Left lung (tissue), 10 donors: ENCODE data around the gene UBE2R2. TPM values are rescaled to one million over a fixed set of nuclear protein-coding genes. Genes with fewer than 3 reads are reported as not detected.

Experiments used
- ATAC-seq: fragments of 200-7000 bp; cut with Tn5 transposase; one replicate; pipeline ENCODE4 v1.9.1; 2020; ENCODE audit warnings: moderate library complexity
- DNase-seq, 4 donors: peaks; one replicate each; pipeline ENCODE4 v3.0.0-alpha.2; 2013 to 2020
- H3K27ac ChIP-seq, 2 donors: fragments of 200-600 bp; sonication (generic) in 1 of 2; one replicate each; pipeline versions ENCODE4 v1.5.0 to v1.8.0; 2020 to 2021
- H3K27me3 ChIP-seq, 2 donors: fragments of 200-600 bp; sonication (generic) in 1 of 2; one replicate each; pipeline versions ENCODE4 v1.5.0 to v1.8.0; 2020 to 2021
- H3K36me3 ChIP-seq, 2 donors: fragments of 200-600 bp; sonication (generic) in 1 of 2; one replicate each; pipeline versions ENCODE4 v1.5.0 to v1.8.0; 2020 to 2021
- H3K4me1 ChIP-seq, 2 donors: fragments of 200-600 bp; one replicate each; pipeline ENCODE4 v1.8.0; 2021
- H3K4me3 ChIP-seq, 2 donors: fragments of 200-600 bp; sonication (generic) in 1 of 2; one replicate each; pipeline versions ENCODE4 v1.5.0 to v1.8.0; 2020 to 2021; ENCODE audit warnings: mild to moderate bottlenecking in 1 of 2
- H3K9me3 ChIP-seq, 2 donors: fragments of 200-600 bp; sonication (generic) in 1 of 2; one replicate each; pipeline versions ENCODE4 v1.5.0 to v1.8.0; 2020 to 2021
- CTCF ChIP-seq, 2 donors: fragments of 200-600 bp; sonication (generic) in 1 of 2; IDR thresholded peaks; one replicate each; pipeline versions ENCODE4 v1.5.0 to v1.8.0; 2021; ENCODE audit warnings: antibody characterized with exemption in 2 of 2
- intact Hi-C, 2 donors: fragments of 100-400 bp; cut with DNase I; formaldehyde crosslinking; loops; one replicate each; pipeline versions ENCODE4 v1.11.2 to v1.14.2; 2022
- polyA plus RNA-seq, 6 donors: library from polyadenylated mRNA; unstranded; fragments of 120-200 nt; gene quantifications; one replicate each; pipeline ENCODE4 v1.2.1, GENCODE V29; 2013; ENCODE audit not compliant: insufficient read length in 6 of 6
- total RNA-seq, 2 donors: library from RNA; stranded (reverse); fragmentation: NEBNext Ultra II Directional; extraction: Animal tissue kit (Norgen Biotek cat#: 25700); gene quantifications; one replicate each; pipeline ENCODE4 v1.2.1, GENCODE V29; 2021
- donor health status: DM: no; HTN: yes; CAD: no.
- donor health status: DM: no; HTN: no; CAD: no.

UBE2R2 gene
- total and polyA plus RNA-seq, 8 donors = 34.0 to 60.6 (median 56.7) TPM

GRCh38 chr9:33926746-33927485 is 110.0 kb downstream of the UBE2R2 start:
- DNase-seq = no peak
- H3K9me3 ChIP-seq = no peaks in the 10 kb centered on the region
- H3K36me3 ChIP-seq = peaks cover 0 to 87% of the 10 kb centered on the region in 2 donors
- H3K27ac ChIP-seq = no peak overlapping the region
- no peak for ATAC-seq
- no peaks in the 10 kb centered on the region for H3K27me3 ChIP-seq
- no peaks in the 10 kb centered on the region for H3K4me1 ChIP-seq
- no peak for TF ChIP-seq CTCF (IDR thresholded peaks at IDR 0.05)
- intact Hi-C loops = loop anchor here in 1 of 2 donors (10.0 kb wide), 1 partner anchor 148 kb away; no protein-coding TSS in a partner anchor
- no peak overlapping the region for H3K4me3 ChIP-seq

DNA sequence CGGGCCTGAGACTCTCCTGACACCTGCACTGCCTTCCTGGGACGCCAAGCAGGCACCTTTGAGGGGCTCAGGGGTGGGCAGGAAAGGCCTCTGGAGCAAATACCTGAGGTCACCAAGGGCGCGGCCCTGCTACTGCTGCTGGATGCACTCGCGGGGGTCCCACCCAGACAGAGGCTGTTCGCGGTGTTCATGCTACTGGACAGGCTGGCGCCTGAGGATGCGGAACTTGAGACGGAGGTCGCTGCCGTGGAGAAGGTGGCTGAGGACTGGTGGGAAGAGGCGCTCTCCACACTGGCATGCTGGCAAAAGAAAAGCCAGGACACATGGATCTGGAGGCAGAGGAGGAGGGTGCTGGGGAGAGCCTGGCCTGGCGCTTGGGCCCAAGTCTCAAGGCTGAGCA is 110.7 kb downstream of the UBE2R2 start:
- no peaks in the 10 kb centered on the region for H3K9me3 ChIP-seq
- H3K4me1 ChIP-seq = no peaks in the 10 kb centered on the region
- no peaks in the 10 kb centered on the region for H3K27me3 ChIP-seq
- intact Hi-C loops = loop anchor here in 1 of 2 donors (10.0 kb wide), 1 partner anchor 147 kb away; no protein-coding TSS in a partner anchor
- H3K4me3 ChIP-seq = no peak overlapping the region
- DNase-seq = no peak
- H3K27ac ChIP-seq = no peak overlapping the region
- ATAC-seq = no peak
- H3K36me3 ChIP-seq = peaks cover 0 to 87% of the 10 kb centered on the region in 2 donors
- no peak for TF ChIP-seq CTCF (IDR thresholded peaks at IDR 0.05)

DNA sequence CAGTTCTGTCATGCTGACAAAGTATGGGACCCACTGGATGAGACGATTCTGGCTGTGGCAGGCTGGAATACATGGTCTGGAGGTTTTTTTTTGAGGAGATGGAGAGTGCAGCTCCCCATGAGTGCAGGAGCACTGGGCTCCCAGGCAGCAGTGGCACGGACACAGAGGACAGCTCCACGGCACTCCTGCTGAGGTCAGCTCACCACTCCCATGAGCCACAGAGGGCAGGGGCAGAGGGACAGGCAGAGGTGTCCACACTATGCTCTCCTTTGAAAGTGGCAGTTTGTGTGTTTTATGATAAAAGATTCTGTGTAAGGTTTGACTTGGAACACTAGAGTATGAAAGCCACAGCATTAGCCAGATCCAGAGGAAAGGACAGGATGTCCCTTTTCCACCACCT is 114.4 kb downstream of the UBE2R2 start:
- H3K36me3 ChIP-seq = peaks cover 0 to 87% of the 10 kb centered on the region in 2 donors
- intact Hi-C loops = no loop called here

GRCh38 chr9:33932078-33932807 is 115.3 kb downstream of the UBE2R2 start:
- TF ChIP-seq CTCF (IDR thresholded peaks at IDR 0.05) = no peak
- Histone ChIP-seq H3K4me1 (no peaks in the 10 kb centered on the region), H3K36me3 (peaks cover 0 to 86% of the 10 kb centered on the region in 2 donors), H3K27me3 (no peaks in the 10 kb centered on the region), H3K4me3 (no peak overlapping the region), H3K27ac (no peak overlapping the region), H3K9me3 (no peaks in the 10 kb centered on the region)
- intact Hi-C loops = no loop called here
- DNase-seq (no peak), ATAC-seq (no peak)

More for the DNA sequence above, 114.4 kb downstream of the UBE2R2 start:
- DNase-seq (no peak), ATAC-seq (no peak)
- TF ChIP-seq CTCF (IDR thresholded peaks at IDR 0.05) = no peak
- Histone ChIP-seq H3K4me3 (no peak overlapping the region), H3K4me1 (no peaks in the 10 kb centered on the region), H3K27ac (no peak overlapping the region), H3K9me3 (no peaks in the 10 kb centered on the region), H3K27me3 (no peaks in the 10 kb centered on the region)

GRCh38 chr9:33934188-33934878 is 117.4 kb downstream of the UBE2R2 start:
- no peak for DNase-seq

More at GRCh38 chr9:33934188-33934878, 117.4 kb downstream of the UBE2R2 start:
- H3K4me3 ChIP-seq = no peak overlapping the region
- H3K27ac ChIP-seq = no peak overlapping the region
- ATAC-seq = no peak
- H3K4me1 ChIP-seq = no peaks in the 10 kb centered on the region
- no peak for TF ChIP-seq CTCF (IDR thresholded peaks at IDR 0.05)
- H3K9me3 ChIP-seq = no peaks in the 10 kb centered on the region
- intact Hi-C loops = no loop called here
- peaks cover 0 to 86% of the 10 kb centered on the region in 2 donors for H3K36me3 ChIP-seq
- no peaks in the 10 kb centered on the region for H3K27me3 ChIP-seq
